Measurements from ENCODE around the gene PTP4A1. TPM values are rescaled to one million over a fixed set of nuclear protein-coding genes. Genes with fewer than 3 reads are reported as not detected.

Gene PTP4A1
- polyA plus RNA-seq, 1 of the 3 experiments (the other 2 are of a cell fraction) = 12.5 TPM

DNA sequence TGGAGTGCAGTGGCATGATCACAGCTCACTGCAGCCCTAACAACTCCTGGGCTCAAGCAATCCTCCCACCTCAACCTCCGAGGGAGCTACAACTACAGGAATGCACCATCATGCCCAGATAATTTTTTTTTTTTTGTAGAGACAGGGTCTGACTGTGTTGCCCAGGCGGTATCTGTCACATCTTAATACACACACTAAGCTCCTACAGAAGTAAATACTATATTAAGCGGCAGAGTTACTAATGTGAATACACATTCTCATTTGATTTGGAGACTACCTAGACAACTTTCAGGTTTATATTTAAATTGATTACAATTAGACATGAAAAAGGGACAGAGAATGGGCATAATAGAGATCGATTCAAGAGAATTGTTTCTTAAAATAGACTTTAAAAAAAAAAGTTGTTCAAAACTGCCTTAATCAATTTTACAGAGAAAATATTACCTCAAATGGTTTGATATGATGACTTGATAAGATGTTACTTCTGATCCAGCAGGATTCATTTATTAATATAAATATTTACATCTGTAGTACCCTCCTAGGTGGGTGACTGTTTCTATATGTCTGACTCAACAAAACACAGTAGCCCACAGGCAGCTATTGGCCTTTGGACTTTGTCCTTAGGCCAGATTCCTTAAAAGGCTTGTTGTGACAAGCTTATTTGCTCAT is 7.1 kb upstream of the PTP4A1 start:
- DNase-seq = no peak
- Histone ChIP-seq H3K4me3 (ENCODE audit: low read depth in 2 of 2, low read length in 1 of 2) (no peak overlapping the region), H3K36me3 (replicated peaks in 1 of 2; ENCODE audit: control insufficient read depth in 1 of 2, insufficient read depth in 2 of 2, low read length in 1 of 2) (no peaks in the 10 kb centered on the region), H3F3A (replicated peaks; ENCODE audit: insufficient read depth) (no peaks in the 10 kb centered on the region), H3K9me2 (no peaks in the 10 kb centered on the region), H3K27me3 (ENCODE audit: insufficient read depth) (no peaks in the 10 kb centered on the region), H3K4me1 (ENCODE audit: control insufficient read depth in 1 of 2, insufficient read depth in 2 of 2, low read depth in 1 of 2, low read length in 1 of 2) (no peaks in the 10 kb centered on the region), H3K9me3 (no peaks in the 10 kb centered on the region), H3K27ac (ENCODE audit: low read depth in 2 of 2, low read length in 1 of 2) (no peak overlapping the region), H3K79me2 (ENCODE audit: insufficient read depth) (no peaks in the 10 kb centered on the region), H3K9ac (no peak overlapping the region), H4K20me1 (ENCODE audit: insufficient read depth) (no peaks in the 10 kb centered on the region), H3K4me2 (no peak overlapping the region), H2AFZ (ENCODE audit: low read depth) (no peak overlapping the region)
- TF ChIP-seq POLR2AphosphoS5 (IDR thresholded peaks at IDR 0.05; ENCODE audit: low read depth, low read length) (no peak), SIN3A (IDR thresholded peaks at IDR 0.05; ENCODE audit: borderline replicate concordance, low read depth, low read length) (no peak), ELF1 (IDR thresholded peaks at IDR 0.05) (no peak), SMC3 (IDR thresholded peaks at IDR 0.05; ENCODE audit: low read depth, low read length) (no peak)
- TF ChIP-seq, protein P1, sequence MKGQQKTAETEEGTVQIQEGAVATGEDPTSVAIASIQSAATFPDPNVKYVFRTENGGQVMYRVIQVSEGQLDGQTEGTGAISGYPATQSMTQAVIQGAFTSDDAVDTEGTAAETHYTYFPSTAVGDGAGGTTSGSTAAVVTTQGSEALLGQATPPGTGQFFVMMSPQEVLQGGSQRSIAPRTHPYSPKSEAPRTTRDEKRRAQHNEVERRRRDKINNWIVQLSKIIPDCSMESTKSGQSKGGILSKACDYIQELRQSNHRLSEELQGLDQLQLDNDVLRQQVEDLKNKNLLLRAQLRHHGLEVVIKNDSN (IDR thresholded peaks at IDR 0.05; ENCODE audit: borderline replicate concordance, low read depth) = no peak
- POLR2A ChIA-PET = no interaction called here
- CTCF ChIA-PET = interaction anchor here (1.3 to 1.5 kb wide), 2 partner anchors 9 to 212 kb away, joined by 5 to 8 read pairs; no protein-coding TSS in a partner anchor
- 78% methylated on average over 4 of the region's 4 CpGs for WGBS (ENCODE audit: low lambda C conversion rate)

DNA sequence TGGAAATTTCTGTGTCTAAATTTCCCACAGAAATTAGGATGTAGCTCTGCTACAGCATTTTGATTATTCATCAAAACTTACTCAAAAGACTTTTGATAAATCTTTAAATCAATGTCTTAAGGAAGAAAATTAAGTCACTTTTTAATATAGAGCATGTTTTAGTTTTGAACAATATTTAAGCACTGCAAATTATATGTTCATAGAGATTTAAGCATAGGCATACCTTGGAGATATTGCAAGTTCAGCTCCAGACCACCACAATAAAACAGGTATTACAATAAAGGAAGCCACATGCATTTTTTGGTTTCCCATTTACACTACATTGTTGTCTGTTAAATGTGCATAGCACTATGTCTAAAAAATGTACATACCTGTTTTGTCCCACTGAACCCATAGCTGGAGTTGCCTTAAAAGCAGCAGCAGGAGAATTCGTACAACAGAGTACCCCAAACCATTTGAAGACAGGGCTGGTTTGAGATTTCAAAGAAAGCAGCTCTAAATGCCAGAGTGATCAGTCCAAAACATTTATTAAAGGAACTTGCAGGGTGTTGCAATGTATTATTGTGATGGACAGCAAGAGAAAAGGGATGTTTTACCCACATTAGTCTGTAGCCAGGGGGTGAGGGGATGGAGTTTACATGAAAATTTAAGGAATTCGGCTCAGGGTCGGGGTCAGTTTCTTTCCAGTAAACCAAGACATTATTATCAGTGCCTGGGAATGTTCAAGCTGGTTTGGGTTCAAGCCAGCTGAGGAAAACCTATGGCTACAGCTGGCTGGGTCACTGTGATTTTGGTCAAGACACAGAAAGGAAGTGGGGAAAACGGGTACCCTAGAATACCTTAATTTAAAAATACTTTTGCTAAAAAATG is 6.3 kb upstream of the PTP4A1 start:
- H2AFZ ChIP-seq (ENCODE audit: low read depth) = no peak overlapping the region
- H3K36me3 ChIP-seq (replicated peaks in 1 of 2; ENCODE audit: control insufficient read depth in 1 of 2, insufficient read depth in 2 of 2, low read length in 1 of 2) = no peaks in the 10 kb centered on the region
- H3K27me3 ChIP-seq (ENCODE audit: insufficient read depth) = no peaks in the 10 kb centered on the region
- ChIA-PET CTCF (interaction anchor here (1.3 to 1.5 kb wide), 2 partner anchors 9 to 213 kb away, joined by 5 to 8 read pairs; no protein-coding TSS in a partner anchor), POLR2A (no interaction called here)
- no peaks in the 10 kb centered on the region for H3F3A ChIP-seq (replicated peaks; ENCODE audit: insufficient read depth)
- no peak overlapping the region for H3K27ac ChIP-seq (ENCODE audit: low read depth in 2 of 2, low read length in 1 of 2)
- H4K20me1 ChIP-seq (ENCODE audit: insufficient read depth) = no peaks in the 10 kb centered on the region
- no peaks in the 10 kb centered on the region for H3K9me2 ChIP-seq
- no peak overlapping the region for H3K4me2 ChIP-seq
- DNase-seq = no peak
- H3K4me3 ChIP-seq (ENCODE audit: low read depth in 2 of 2, low read length in 1 of 2) = no peak overlapping the region
- no peaks in the 10 kb centered on the region for H3K9me3 ChIP-seq
- 65% methylated on average over 4 of the region's 4 CpGs for WGBS (ENCODE audit: low lambda C conversion rate)
- TF ChIP-seq SIN3A (IDR thresholded peaks at IDR 0.05; ENCODE audit: borderline replicate concordance, low read depth, low read length) = no peak
- no peak for TF ChIP-seq TCF12 (IDR thresholded peaks at IDR 0.05)
- TF ChIP-seq FOSL2 (IDR thresholded peaks at IDR 0.05; ENCODE audit: borderline replicate concordance, low read depth) = no peak
- no peak for TF ChIP-seq RCOR1 (IDR thresholded peaks at IDR 0.05; ENCODE audit: low read length)
- TF ChIP-seq EP300 (IDR thresholded peaks at IDR 0.05; ENCODE audit: borderline replicate concordance in 1 of 2, low read depth in 1 of 2, low read length in 1 of 2) = no peak
- TF ChIP-seq RAD21 (IDR thresholded peaks at IDR 0.05; ENCODE audit: low read length) = no peak
- no peak for TF ChIP-seq GATA2 (CRISPR knock-in tag; IDR thresholded peaks at IDR 0.05)
- H3K79me2 ChIP-seq (ENCODE audit: insufficient read depth) = no peaks in the 10 kb centered on the region
- H3K4me1 ChIP-seq (ENCODE audit: control insufficient read depth in 1 of 2, insufficient read depth in 2 of 2, low read depth in 1 of 2, low read length in 1 of 2) = no peaks in the 10 kb centered on the region
- H3K9ac ChIP-seq = no peak overlapping the region

Measured in SK-N-SH (cell line).